Measurements from ENCODE around the gene TEDC2.
"Not testable (repeated sequence)": the region's sequence is repeated elsewhere in the genome, so short reads cannot be mapped to it uniquely, and the experiment has no call there.

The TEDC2 gene

GRCh38 chr16:2459647-2460390 lies at the start of gene TEDC2:
TEDC2 (plus strand) TSS chr16:2460109; CDS start chr16:2460145, 36 bp downstream.
- DNase-seq = peak; percentile 98

DNA sequence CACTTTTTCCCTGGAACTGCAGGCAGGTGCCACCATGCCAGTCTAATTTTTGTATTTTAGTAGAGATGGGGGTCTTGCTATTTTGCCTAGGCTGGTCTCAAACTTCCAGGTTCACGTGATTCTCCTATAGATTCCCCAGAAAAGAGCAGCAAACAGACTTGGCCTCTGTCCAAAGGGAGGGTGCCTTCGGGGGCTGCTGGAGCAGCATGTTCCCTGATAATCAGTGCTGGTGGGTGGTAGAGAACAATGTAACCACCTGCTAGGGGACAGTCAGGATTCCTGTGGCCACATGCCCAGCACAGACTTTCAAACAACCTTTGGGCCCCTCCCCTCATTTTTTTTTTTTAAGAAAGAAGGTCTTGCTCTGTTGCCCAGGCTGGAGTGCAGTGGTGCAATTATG lies 44.8 kb upstream of the TEDC2 start:
- DNase-seq = no peak

DNA sequence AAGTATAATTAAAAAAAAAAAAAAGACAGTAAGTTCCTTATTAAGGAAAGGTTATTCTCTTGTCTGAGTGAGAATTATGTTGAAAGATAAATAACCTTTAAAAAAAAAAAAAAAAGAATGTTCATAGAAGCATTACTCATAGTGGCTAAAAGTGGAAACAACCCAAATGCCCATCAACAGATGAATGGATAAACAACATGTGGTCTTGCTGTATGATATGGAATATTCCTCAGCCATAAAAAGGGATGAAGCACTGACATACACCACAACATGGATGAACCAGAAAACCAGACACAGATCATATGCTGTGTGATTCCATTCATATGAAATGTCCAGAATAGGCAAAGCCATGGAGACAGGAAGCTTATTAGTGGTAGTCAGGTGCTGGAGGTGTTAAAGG lies 39.9 kb upstream of the TEDC2 start:
- DNase-seq = no peak

- DNase-seq = no peak
Observed at GRCh38 chr16:2422123-2422867, 37.6 kb upstream of the TEDC2 start.

- DNase-seq = no peak
Observed at GRCh38 chr16:2424061-2425007, 35.6 kb upstream of the TEDC2 start.

- no peak for DNase-seq
Observed at GRCh38 chr16:2425008-2425518, 34.8 kb upstream of the TEDC2 start.

DNA sequence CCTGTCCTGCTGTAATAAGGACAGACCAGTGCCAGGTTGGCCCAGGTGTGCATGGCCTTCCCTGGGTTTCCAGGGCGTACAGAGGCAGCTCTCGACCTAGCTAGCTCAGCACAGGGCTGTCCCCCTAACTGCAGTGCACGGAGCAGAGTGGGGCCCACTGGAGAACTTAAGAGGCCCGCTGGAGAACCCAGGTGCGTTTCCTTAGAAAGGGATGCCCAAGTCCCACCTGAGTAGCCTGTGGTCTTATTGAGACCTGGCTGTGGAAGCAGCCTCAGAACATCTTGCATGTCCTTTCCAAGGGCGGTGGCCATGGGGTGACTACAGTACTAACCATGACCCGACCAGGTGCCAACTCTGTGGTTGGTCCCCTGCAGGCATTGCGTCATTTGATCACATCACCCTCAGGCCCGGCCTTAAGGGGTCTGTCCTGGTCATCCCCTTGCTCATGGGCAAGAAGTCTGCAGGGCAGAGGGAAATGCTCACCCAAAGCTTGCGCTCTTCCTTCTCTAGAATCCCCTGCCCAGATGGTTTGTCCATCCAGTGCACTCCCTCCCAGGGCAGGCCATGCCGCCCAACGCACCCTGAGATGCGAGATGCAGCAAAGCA lies 34.0 kb upstream of the TEDC2 start:
- no peak for DNase-seq

GRCh38 chr16:2426941-2427361 lies 33.0 kb upstream of the TEDC2 start:
- no peak for DNase-seq

- DNase-seq = no peak
Observed at GRCh38 chr16:2427526-2427925, 32.4 kb upstream of the TEDC2 start.

GRCh38 chr16:2428051-2428783 lies 31.7 kb upstream of the TEDC2 start:
- no peak for DNase-seq

DNA sequence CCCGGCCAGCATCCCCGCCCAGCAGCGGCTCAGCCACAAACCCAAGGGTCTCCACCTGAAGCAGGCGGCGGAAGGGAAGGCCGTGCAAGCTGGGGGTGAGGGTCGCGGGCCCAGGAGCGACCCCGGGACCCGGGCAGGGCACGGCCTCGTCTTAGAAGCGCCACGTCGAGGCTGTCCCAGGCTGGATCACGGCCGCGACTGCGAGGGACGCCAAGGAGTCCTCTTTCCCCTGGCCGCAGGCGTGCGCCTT lies 31.2 kb upstream of the TEDC2 start:
- no peak for DNase-seq

DNA sequence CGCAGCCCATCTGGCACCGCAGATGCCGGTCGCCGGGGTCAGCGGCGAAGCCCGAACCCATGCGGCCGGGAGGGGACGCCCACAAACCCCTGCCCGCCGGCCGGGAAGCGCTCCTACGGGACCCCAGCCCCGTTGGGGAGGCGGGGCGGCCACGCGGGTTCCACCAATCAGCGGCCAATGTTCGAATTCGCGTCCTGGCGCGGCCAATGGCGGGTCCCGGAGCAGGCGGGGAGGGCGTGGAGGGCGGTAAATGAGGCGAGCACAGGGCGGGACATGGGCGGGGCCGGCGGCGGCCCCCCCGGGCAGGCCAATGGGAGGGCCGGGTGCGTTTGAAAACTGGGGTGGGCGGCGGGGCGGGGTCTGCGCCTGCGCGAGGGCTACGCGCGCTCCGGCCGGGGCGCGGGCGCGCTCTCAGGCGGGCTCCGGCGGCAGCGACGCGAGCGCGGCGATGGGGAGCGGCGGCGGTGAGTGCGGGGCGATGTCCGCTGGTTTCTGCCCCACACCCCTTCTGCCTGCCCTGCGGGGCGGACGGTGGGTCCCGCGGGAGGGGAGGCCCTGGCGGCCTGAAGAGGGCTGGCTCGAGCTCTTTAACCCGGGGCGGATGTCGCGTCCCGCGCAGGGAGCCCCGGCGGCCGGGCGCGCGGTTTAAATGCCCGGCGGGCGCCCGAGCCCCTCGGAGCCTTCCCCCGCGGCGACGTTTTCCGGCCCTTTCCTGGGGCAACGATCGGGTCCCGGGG lies 30.7 kb upstream of the TEDC2 start, which contains the start of gene CCNF:
Gene CCNF (plus strand): TSS at position 414 of the 737 bp plus-strand sequence. CDS start 35 bp downstream, at position 449.
- DNase-seq = peak; percentile 99

DNA sequence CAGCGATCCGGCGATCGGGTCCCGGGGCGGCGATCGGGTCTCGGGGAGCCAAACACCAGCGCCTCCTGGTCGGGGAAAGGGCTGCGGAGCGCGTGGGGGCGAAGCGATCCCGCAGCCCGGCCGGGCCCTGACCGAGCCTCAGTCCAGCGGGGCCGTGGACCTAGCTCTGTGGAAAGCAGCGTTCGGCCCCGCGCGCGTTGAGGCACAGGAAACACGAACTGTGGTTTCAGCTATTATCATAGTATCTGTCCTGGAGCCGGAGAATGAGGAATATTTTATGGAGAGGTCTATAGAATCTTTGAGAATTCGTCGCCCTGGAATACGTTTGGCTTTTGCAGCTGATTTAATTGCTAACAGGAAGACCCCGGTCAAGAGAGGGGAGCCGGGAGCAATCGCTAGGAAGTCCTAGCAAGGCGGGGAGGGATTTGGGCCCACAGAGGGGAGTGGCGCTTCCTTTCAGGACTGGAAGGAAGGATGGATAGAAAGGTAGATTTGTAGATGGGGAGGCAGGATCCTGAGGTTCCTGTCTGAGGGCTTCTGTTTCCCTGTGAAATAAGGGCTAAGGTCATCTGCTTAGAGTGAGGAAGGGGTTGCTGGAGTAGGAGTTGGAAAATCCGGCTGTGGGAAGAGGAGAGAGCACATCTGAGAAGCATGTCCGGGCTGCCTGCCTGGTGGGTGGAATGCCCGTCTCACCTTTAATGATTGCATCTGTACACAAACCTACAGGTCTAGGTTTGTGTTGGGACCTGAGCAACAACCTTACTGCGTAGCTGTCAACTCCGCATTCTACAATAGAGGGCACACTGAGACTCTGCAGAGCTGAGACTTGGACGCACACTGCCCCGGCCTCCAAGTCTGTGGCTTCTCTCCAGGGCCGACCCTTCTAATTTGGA lies 29.9 kb upstream of the TEDC2 start:
- peak; percentile 37 for DNase-seq

DNA sequence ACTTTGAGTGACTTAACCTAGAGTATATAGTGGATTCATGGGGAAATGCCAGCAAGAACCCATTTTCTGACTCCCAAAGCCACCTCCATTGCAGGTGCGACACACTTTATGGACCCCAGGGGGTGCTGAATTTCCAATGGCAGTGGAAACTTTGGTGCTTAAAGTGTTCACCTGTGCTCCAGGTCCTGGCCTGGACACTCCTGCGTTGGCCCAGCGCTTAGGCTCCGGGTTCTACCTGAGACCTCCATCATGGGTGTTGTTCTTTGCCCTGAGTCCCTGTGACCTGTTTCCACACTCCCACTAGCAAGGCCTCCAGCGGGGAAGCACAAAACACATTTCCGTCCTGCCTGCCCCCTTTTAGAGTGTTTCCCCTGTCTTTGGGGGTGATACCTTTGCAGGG lies 27.6 kb upstream of the TEDC2 start:
- DNase-seq = no peak

- no peak for DNase-seq
Observed at GRCh38 chr16:2432801-2433505, 27.0 kb upstream of the TEDC2 start.

GRCh38 chr16:2435236-2435635 lies 24.7 kb upstream of the TEDC2 start:
- not testable (repeated sequence) for DNase-seq

DNA sequence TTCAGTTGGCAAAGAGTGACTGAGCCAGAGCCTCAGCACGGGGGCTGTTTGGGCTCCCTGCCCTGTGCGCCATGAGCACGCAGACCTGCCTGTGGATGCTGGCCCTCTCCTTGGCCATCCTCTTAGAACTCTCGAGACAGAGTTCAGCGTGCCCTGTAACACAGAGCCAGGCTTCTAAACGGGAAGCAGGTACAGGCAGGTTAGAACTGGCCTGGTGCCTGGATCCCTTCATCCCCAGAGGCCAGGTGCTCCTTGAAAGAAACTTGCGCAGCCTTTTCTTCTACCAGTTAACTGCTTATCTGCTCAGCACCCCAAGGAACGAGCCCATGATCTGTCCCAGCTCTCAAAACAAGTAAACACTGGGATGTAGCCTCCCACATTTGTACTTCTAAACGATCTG lies 23.8 kb upstream of the TEDC2 start:
- DNase-seq = no peak

- DNase-seq = no peak
Observed at GRCh38 chr16:2437032-2437790, 22.7 kb upstream of the TEDC2 start.

- DNase-seq = no peak
Observed at GRCh38 chr16:2438121-2438520, 21.8 kb upstream of the TEDC2 start.

All from activated CD4-positive, alpha-beta T cell treated with anti-CD3 and anti-CD28 coated beads, Interleukin-2, amount 50 U/mL, for 16 hours (primary cell).